B cell (primary cell): Measurements from ENCODE around the gene SMIM36. TPM values are rescaled to one million over a fixed set of nuclear protein-coding genes. Genes with fewer than 3 reads are reported as not detected.
A peak's percentile ranks its signal among the peaks of the same experiment; 100 is the strongest.

Experiments
- ATAC-seq: fragments of 200-7000 bp; cut with Tn5 transposase; one replicate; pipeline ENCODE4 v1.10.0; 2021; ENCODE audit warnings: low read depth, mild to moderate bottlenecking, moderate number of reproducible peaks, moderate library complexity
- CTCF ChIA-PET: fragments of 350-600 bp; sonication (Branson Sonifier 250); formaldehyde crosslinking; loops from one replicate; lab custom pipeline; 2021; ENCODE audit warnings: antibody characterized with exemption, inconsistent platforms; lab: Charles Lee
- POLR2A ChIA-PET: fragments of 350-600 bp; sonication (Branson Sonifier 250); formaldehyde crosslinking; loops from one replicate; lab custom pipeline; 2021; ENCODE audit warnings: antibody characterized with exemption; lab: Charles Lee
- DNase-seq: peaks from one replicate; pipeline ENCODE4 v3.0.0; 2013
- H2AFZ ChIP-seq: 2 replicates; pipeline ENCODE4 v1.6.1; 2012; ENCODE audit warnings: mild to moderate bottlenecking, low read depth, low read length; ENCODE audit not compliant: insufficient read depth, poor library complexity, severe bottlenecking
- H3K27ac ChIP-seq, 2 donors: 1 replicate in 1 of 2; 2 replicates in 1 of 2; pipeline ENCODE4 v1.5.1; 2012 to 2013; ENCODE audit warnings: low read length in 2 of 2, mild to moderate bottlenecking in 2 of 2, moderate library complexity in 1 of 2
- H3K27me3 ChIP-seq, 4 experiments: fragments of 200-600 bp in 1 of 4; sonication (generic) in 1 of 4; replicated peaks in 1 of 4; 1 replicate in 2 of 4; 2 replicates in 2 of 4; pipeline versions ENCODE4 v1.6.1 to v1.7.0; 2013 to 2016; ENCODE audit warnings: low read length in 3 of 4, mild to moderate bottlenecking in 2 of 4, mixed read lengths in 1 of 4, moderate library complexity in 1 of 4; ENCODE audit not compliant: insufficient read depth in 4 of 4, control insufficient read depth in 3 of 4; ENCODE audit errors: control extremely low read depth in 1 of 4
- H3K36me3 ChIP-seq, 2 experiments: replicated peaks in 1 of 2; 1 replicate in 1 of 2; 2 replicates in 1 of 2; pipeline versions ENCODE4 v1.6.1 to v1.7.1; 2013; ENCODE audit warnings: low read length in 1 of 2; ENCODE audit not compliant: insufficient read depth in 2 of 2, control insufficient read depth in 1 of 2; ENCODE audit errors: control extremely low read depth in 1 of 2, extremely low read depth in 1 of 2
- H3K4me1 ChIP-seq, 2 donors: fragments of 200-600 bp in 1 of 2; sonication (generic) in 1 of 2; 1 replicate in 1 of 2; 2 replicates in 1 of 2; pipeline versions ENCODE4 v1.5.1 to v1.6.1; 2013 to 2017; ENCODE audit warnings: low read length in 2 of 2; ENCODE audit not compliant: control insufficient read depth in 2 of 2, insufficient read depth in 2 of 2
- H3K4me2 ChIP-seq: replicated peaks from 2 replicates; pipeline ENCODE3; 2012; ENCODE audit warnings: mild to moderate bottlenecking, low read depth, low read length; ENCODE audit not compliant: poor library complexity, severe bottlenecking
- H3K4me3 ChIP-seq, 5 experiments: fragments of 200-600 bp in 1 of 5; sonication (generic) in 1 of 5; 1 replicate in 3 of 5; 2 replicates in 2 of 5; pipeline versions ENCODE4 v1.5.1 to v1.7.0; 2011 to 2016; ENCODE audit warnings: low read length in 4 of 5, mild to moderate bottlenecking in 4 of 5, low read depth in 2 of 5, control low read depth in 1 of 5, moderate library complexity in 1 of 5; ENCODE audit not compliant: insufficient read depth in 1 of 5; ENCODE audit errors: control extremely low read depth in 1 of 5, extremely low read depth in 1 of 5
- H3K79me2 ChIP-seq: fragments of 200-600 bp; sonication (generic); one replicate; pipeline ENCODE4 v1.6.0; 2016; ENCODE audit warnings: low read length; ENCODE audit not compliant: control insufficient read depth, insufficient read depth
- H3K9ac ChIP-seq: fragments of 200-600 bp; sonication (generic); 2 replicates; pipeline ENCODE4 v1.6.1; 2017; ENCODE audit warnings: mild to moderate bottlenecking, low read length, moderate library complexity
- H3K9me3 ChIP-seq, 3 donors: one replicate each; pipeline versions ENCODE4 v1.6.1 to v1.7.1; 2013; ENCODE audit warnings: low read length in 2 of 3; ENCODE audit not compliant: control insufficient read depth in 2 of 3, insufficient read depth in 1 of 3; ENCODE audit errors: control extremely low read depth in 1 of 3
- H4K20me1 ChIP-seq: 2 replicates; pipeline ENCODE4 v1.6.0; 2012; ENCODE audit warnings: mild to moderate bottlenecking, low read length; ENCODE audit not compliant: insufficient read depth, control insufficient read depth, poor library complexity, severe bottlenecking
- H3K27ac Mint-ChIP-seq: one replicate; pipeline ENCODE4 v1.8.0; 2021; ENCODE audit warnings: mixed read lengths
- H3K27me3 Mint-ChIP-seq: one replicate; pipeline ENCODE4 v1.8.0; 2021; ENCODE audit warnings: mixed read lengths
- H3K4me1 Mint-ChIP-seq: one replicate; pipeline ENCODE4 v1.8.0; 2021; ENCODE audit warnings: mixed read lengths
- H3K4me3 Mint-ChIP-seq: one replicate; pipeline ENCODE4 v1.8.0; 2021; ENCODE audit warnings: mixed read lengths
- H3K9me3 Mint-ChIP-seq: one replicate; pipeline ENCODE4 v1.8.0; 2022; ENCODE audit warnings: mixed read lengths; ENCODE audit not compliant: insufficient read depth
- EZH2 ChIP-seq: IDR thresholded peaks from 2 replicates; pipeline ENCODE4 v1.6.1; 2012; ENCODE audit warnings: borderline replicate concordance, low read depth, mild to moderate bottlenecking, moderate library complexity, low read length; ENCODE audit not compliant: insufficient read depth, poor library complexity, severe bottlenecking
- WGBS: methylation state at CpG from one replicate; pipeline ENCODE4 v1.1.5; 2013; ENCODE audit warnings: missing lambda C conversion rate; ENCODE audit not compliant: insufficient coverage; 5-methylcytosine and 5-hydroxymethylcytosine counted together
- intact Hi-C: fragments of 100-400 bp; cut with micrococcal nuclease; formaldehyde crosslinking; loops from one replicate; pipeline ENCODE4 v1.10.0; 2022
- polyA plus RNA-seq: library from polyadenylated mRNA; depleted of rRNA; stranded (reverse); fragments of >200 nt; gene quantifications from 2 replicates; pipeline ENCODE4 v1.2.3, GENCODE V29; 2012
- total RNA-seq, 2 donors: library from RNA; stranded (reverse); fragments of 120-200 nt in 1 of 2; gene quantifications; 1 replicate in 1 of 2; 2 replicates in 1 of 2; pipeline versions ENCODE4 v1.2.3 to v1.2.4, GENCODE V29; 2013 to 2022
- TF ChIP-seq, protein P1 (sequence below): fragments of 200-600 bp; IDR thresholded peaks from one replicate; pipeline ENCODE4 v1.8.0; 2022; ENCODE audit warnings: antibody characterized with exemption, mild to moderate bottlenecking

SMIM36 gene
- total and polyA plus RNA-seq, 2 donors (not counting 1 experiment from before 2014, with no cell fraction given), result not detected

DNA sequence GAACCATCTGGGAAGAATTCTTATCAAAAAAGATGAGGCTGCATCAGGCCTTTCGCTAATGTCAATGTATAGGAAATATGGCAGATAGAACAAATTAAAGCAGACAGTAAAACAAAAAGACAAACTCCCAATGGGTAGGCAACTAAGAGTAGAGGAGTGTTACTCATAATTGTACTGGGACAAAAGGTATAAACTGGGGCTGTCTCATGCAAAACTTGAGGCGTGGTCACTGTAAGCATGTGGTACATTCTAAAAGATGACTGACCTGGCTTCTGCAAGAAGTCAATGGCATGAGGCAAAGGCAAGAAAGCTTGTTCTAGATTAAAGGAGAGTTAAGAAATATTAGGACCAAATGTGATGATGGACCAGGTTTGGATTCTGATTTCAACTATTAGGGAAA, 26.7 kb downstream of the SMIM36 start:
- H3K27ac Mint-ChIP-seq, result no peak overlapping the region
- Histone ChIP-seq H4K20me1 (no peaks in the 10 kb centered on the region), H3K27ac (no peak overlapping the region), H3K4me2 (no peak overlapping the region), H2AFZ (no peak overlapping the region), H3K9me3 (no peaks in the 10 kb centered on the region), H3K27me3 (no peaks in the 10 kb centered on the region), H3K4me1 (peaks cover 3 to 5% of the 10 kb centered on the region in 2 donors), H3K9ac (no peak overlapping the region), H3K79me2 (no peaks in the 10 kb centered on the region), H3K4me3 (no peak overlapping the region), H3K36me3 (no peaks in the 10 kb centered on the region)
- TF ChIP-seq, protein P1, sequence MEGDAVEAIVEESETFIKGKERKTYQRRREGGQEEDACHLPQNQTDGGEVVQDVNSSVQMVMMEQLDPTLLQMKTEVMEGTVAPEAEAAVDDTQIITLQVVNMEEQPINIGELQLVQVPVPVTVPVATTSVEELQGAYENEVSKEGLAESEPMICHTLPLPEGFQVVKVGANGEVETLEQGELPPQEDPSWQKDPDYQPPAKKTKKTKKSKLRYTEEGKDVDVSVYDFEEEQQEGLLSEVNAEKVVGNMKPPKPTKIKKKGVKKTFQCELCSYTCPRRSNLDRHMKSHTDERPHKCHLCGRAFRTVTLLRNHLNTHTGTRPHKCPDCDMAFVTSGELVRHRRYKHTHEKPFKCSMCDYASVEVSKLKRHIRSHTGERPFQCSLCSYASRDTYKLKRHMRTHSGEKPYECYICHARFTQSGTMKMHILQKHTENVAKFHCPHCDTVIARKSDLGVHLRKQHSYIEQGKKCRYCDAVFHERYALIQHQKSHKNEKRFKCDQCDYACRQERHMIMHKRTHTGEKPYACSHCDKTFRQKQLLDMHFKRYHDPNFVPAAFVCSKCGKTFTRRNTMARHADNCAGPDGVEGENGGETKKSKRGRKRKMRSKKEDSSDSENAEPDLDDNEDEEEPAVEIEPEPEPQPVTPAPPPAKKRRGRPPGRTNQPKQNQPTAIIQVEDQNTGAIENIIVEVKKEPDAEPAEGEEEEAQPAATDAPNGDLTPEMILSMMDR, result no peak
- TF ChIP-seq EZH2, result no peak
- H3K4me1 Mint-ChIP-seq, result peaks cover 9% of the 10 kb centered on the region
- no peak for ATAC-seq
- POLR2A ChIA-PET, result no interaction called here
- no peaks in the 10 kb centered on the region for H3K9me3 Mint-ChIP-seq
- whole genome bisulfite sequencing, result 100% methylated on average over 1 of the region's 2 CpGs
- intact Hi-C loops, result no loop called here
- CTCF ChIA-PET, result interaction anchor here (1.8 to 2.4 kb wide), 2 partner anchors 28 to 30 kb away, joined by 4 to 6 read pairs; no protein-coding TSS in a partner anchor
- DNase-seq, result no peak
- peaks cover 23% of the 10 kb centered on the region for H3K27me3 Mint-ChIP-seq
- H3K4me3 Mint-ChIP-seq, result no peak overlapping the region

DNA sequence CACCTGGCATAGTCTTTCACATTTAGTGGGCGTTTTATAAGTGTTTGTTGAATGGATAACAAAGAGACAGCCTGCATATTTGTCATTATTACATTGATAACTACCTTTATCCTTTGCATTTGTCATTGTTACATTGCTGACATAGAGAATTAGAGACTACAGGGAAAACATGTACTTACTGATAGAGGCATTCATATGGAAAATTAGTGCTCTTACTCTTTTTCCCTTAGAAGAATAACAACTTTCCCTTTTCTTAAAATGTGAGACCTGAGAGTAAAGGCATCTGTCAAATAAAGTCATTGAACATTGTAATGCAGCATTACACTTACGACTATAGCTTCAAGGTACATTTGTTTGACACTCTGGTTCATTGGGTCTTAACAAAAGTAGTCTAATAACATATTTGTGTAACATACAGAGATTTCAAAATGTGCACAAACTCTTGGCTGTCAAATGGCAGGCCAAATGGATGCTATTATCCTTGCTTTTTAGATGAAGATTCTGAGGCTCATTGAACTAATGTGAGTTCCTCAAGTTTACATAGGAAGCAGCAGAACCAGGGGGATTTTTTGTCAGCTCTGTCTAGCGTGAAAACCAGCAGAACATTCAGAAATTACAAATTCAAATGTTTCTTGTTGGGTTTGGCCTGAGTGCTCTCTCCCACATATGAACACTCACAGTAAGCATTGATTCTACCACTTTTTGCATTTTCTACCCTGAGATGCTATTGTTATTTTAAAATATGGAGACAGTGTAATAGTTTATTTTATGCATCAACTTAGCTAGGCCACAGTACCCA, 28.5 kb downstream of the SMIM36 start:
- no peaks in the 10 kb centered on the region for H4K20me1 ChIP-seq
- intact Hi-C loops, result no loop called here
- no peak overlapping the region for H3K4me2 ChIP-seq
- CTCF ChIA-PET, result interaction anchor here (1.8 kb wide), 1 partner anchor 31 kb away, joined by 4 read pairs; no protein-coding TSS in a partner anchor
- no peak for TF ChIP-seq EZH2
- TF ChIP-seq, protein P1, result no peak
- POLR2A ChIA-PET, result no interaction called here
- no peaks in the 10 kb centered on the region for H3K9me3 ChIP-seq
- no peak overlapping the region for H3K27ac Mint-ChIP-seq
- H2AFZ ChIP-seq, result no peak overlapping the region
- peaks cover 3 to 5% of the 10 kb centered on the region in 2 donors for H3K4me1 ChIP-seq
- H3K9me3 Mint-ChIP-seq, result no peaks in the 10 kb centered on the region
- DNase-seq (peak; percentile 10), ATAC-seq (no peak)
- H3K4me3 Mint-ChIP-seq, result no peak overlapping the region
- peaks cover 18% of the 10 kb centered on the region for H3K27me3 Mint-ChIP-seq
- no peak overlapping the region for H3K27ac ChIP-seq
- H3K27me3 ChIP-seq, result peaks cover 0 to 7% (median 3%) of the 10 kb centered on the region in 4 experiments
- H3K9ac ChIP-seq, result no peak overlapping the region
- no peak overlapping the region for H3K4me3 ChIP-seq
- 80% methylated on average over 1 of the region's 3 CpGs for WGBS
- H3K36me3 ChIP-seq, result no peaks in the 10 kb centered on the region
- H3K4me1 Mint-ChIP-seq, result peaks cover 9% of the 10 kb centered on the region
- no peaks in the 10 kb centered on the region for H3K79me2 ChIP-seq
